ENCODE data around the gene SURF6. TPM values are rescaled to one million over a fixed set of nuclear protein-coding genes. Genes with fewer than 3 reads are reported as not detected.
A peak's percentile ranks its signal among the peaks of the same experiment; 100 is the strongest.

SURF6 gene
- polyA plus RNA-seq, 1 experiment = 6.2 TPM

DNA sequence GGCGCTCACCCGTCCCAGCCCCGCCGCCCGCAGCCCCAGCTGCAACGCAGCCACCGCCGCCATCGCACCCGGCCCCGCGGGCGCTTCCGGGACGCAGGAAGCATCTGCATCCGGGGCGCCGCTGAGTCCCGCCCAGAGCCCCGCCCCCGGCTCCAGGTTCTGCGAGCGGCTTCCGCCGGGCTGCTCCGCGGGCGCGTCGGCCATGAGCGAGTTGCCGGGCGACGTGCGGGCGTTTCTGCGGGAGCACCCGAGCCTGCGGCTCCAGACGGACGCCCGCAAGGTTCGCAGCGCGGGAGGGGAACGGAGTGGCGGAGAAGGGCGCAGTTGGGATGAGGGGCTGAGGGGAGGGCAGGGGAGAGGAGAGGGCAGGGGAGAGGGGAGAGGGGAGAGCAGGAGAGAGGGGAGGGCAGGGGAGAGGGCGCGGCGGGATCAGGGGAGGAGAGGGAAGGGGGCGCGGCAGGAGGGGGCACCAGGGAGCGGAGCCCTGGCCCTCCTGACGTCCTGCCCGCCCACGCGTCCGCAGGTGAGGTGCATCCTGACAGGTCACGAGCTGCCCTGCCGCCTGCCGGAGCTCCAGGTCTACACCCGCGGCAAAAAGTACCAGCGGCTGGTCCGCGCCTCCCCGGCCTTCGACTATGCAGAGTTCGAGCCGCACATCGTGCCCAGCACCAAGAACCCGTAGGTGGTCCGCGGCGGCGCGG lies 20.6 kb upstream of the SURF6 start, which contains the start of the genes SURF1 and SURF2:
TSS of gene SURF1 (minus strand) at position 97 of the 701 bp plus-strand sequence. CDS start at position 63, 34 bp downstream.
TSS of gene SURF2 (plus strand) at position 160 of the 701 bp plus-strand sequence. CDS start at position 203, 43 bp downstream.
- Histone ChIP-seq H3K4me3 (ENCODE audit: low read depth, low read length) (peak within 1 kb of the TSS; percentile 92), H3K9me3 (ENCODE audit: control insufficient read depth, insufficient read depth, low read length) (no peaks in the 10 kb centered on the region; the same call in 1 of the 2 replicates), H3K27ac (ENCODE audit: low read depth, low read length) (peak within 1 kb of the TSS; percentile 68), H3K27me3 (ENCODE audit: control insufficient read depth, insufficient read depth, low read length) (no peaks in the 10 kb centered on the region)
- ChIA-PET CTCF (interaction anchor here (1.1 to 2.2 kb wide), 2 partner anchors 14 to 130 kb away, joined by 3 to 7 read pairs; no protein-coding TSS in a partner anchor), POLR2A (interaction anchor here (1.0 to 2.3 kb wide), 3 partner anchors 9 to 18 kb away, joined by 3 to 19 read pairs (median 7); partner anchors contain the start of genes MED22 and RPL7A)
- TF ChIP-seq, protein P1, sequence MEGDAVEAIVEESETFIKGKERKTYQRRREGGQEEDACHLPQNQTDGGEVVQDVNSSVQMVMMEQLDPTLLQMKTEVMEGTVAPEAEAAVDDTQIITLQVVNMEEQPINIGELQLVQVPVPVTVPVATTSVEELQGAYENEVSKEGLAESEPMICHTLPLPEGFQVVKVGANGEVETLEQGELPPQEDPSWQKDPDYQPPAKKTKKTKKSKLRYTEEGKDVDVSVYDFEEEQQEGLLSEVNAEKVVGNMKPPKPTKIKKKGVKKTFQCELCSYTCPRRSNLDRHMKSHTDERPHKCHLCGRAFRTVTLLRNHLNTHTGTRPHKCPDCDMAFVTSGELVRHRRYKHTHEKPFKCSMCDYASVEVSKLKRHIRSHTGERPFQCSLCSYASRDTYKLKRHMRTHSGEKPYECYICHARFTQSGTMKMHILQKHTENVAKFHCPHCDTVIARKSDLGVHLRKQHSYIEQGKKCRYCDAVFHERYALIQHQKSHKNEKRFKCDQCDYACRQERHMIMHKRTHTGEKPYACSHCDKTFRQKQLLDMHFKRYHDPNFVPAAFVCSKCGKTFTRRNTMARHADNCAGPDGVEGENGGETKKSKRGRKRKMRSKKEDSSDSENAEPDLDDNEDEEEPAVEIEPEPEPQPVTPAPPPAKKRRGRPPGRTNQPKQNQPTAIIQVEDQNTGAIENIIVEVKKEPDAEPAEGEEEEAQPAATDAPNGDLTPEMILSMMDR (IDR thresholded peaks at IDR 0.05; ENCODE audit: low read depth, low read length) = no peak
- DNase-seq (ENCODE audit: low read depth, low spot score) = no peak

DNA sequence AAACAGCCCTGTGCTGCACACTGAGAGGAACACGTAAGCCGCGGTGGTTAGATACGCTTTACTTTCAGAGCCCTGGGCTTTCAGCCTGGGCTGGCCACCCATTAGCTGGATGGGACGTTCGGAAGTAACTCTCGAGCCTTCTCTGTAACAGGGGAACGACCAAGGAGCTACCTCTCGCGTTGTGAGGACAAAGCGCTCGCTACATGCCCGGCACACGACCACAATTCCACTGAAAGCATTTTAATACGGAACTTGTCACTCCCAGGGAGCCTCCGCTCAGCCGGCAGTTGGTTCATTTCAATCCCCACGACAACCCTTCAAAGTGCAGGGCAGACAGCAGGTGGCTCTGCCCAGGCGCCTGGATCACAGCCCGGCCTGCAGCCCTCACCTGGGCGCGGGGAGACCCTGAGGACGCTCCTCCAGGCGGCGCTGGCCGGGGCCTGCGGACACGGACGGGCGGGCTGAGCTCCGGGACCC lies 19.9 kb upstream of the SURF6 start:
- H3K9me3 ChIP-seq (ENCODE audit: control insufficient read depth, insufficient read depth, low read length) = no peaks in the 10 kb centered on the region; the same call in 1 of the 2 replicates
- CTCF ChIA-PET = interaction anchor here (0.6 to 2.2 kb wide), 2 partner anchors 46 to 131 kb away, joined by 3 to 7 read pairs; no protein-coding TSS in a partner anchor
- H3K27ac ChIP-seq (ENCODE audit: low read depth, low read length) = peak overlapping the region; percentile 68
- no peaks in the 10 kb centered on the region for H3K27me3 ChIP-seq (ENCODE audit: control insufficient read depth, insufficient read depth, low read length)
- TF ChIP-seq, protein P1 (IDR thresholded peaks at IDR 0.05; ENCODE audit: low read depth, low read length) = no peak; the same call in 1 of the 2 replicates
- H3K4me3 ChIP-seq (ENCODE audit: low read depth, low read length) = peak overlapping the region; percentile 92
- no peak for DNase-seq (ENCODE audit: low read depth, low spot score)
- POLR2A ChIA-PET = interaction anchor here (1.0 to 2.3 kb wide), 3 partner anchors 8 to 19 kb away, joined by 3 to 19 read pairs (median 7); partner anchors contain the start of genes MED22 and RPL7A

DNA sequence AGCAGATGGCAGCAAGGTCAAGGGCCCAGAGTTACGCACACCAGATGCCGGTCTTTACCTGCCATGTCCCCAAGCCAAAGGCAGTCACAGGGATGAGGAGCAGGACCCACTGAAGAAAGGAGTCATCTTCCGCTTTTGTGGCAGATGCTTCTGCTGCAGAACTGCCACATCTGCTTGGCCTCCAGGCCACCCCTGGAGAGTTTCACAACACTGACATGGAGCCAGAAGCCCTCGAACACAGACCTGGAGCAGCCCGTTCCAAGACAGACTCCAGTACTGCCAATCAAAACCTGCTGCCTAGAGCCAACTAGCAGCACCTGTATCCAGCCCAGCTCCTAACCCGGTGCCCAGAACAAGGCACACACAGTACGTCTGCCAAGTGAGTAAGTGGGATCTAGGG lies 18.8 kb upstream of the SURF6 start:
- Histone ChIP-seq H3K9me3 (ENCODE audit: control insufficient read depth, insufficient read depth, low read length) (no peaks in the 10 kb centered on the region; the same call in 1 of the 2 replicates), H3K4me3 (ENCODE audit: low read depth, low read length) (0 out of 2 replicates have a peak overlapping the region, but pooled peaks have one; percentile 2), H3K27me3 (ENCODE audit: control insufficient read depth, insufficient read depth, low read length) (no peaks in the 10 kb centered on the region), H3K27ac (ENCODE audit: low read depth, low read length) (no peak overlapping the region)
- TF ChIP-seq, protein P1 (IDR thresholded peaks at IDR 0.05; ENCODE audit: low read depth, low read length) = no peak
- DNase-seq (ENCODE audit: low read depth, low spot score) = no peak
- POLR2A ChIA-PET = no interaction called here
- CTCF ChIA-PET = no interaction called here

DNA sequence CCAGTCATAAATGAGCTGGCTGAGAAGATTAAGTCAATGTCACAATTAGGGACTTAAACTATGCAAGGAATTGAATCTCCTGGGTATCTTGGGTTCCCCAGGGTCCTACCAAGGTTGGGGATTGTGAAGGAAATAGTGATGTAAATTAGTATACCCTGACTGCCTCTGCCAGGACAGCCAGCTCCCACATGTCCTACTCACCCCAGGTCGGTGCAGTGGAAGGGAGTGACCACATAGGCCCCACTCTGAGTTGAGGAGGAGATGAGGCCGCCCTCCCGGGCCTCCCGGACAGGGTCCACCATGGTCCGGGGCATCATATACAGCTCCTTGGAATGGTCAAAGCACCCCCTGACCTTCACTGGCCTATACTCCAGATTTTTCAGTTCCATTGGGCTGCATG lies 17.6 kb upstream of the SURF6 start:
- Histone ChIP-seq H3K4me3 (ENCODE audit: low read depth, low read length) (no peak overlapping the region), H3K27me3 (ENCODE audit: control insufficient read depth, insufficient read depth, low read length) (no peaks in the 10 kb centered on the region), H3K27ac (ENCODE audit: low read depth, low read length) (no peak overlapping the region), H3K9me3 (ENCODE audit: control insufficient read depth, insufficient read depth, low read length) (peaks cover under 1% of the 10 kb centered on the region; the same call in 1 of the 2 replicates)
- no peak for DNase-seq (ENCODE audit: low read depth, low spot score)
- ChIA-PET POLR2A (interaction anchor here (1.1 kb wide), 1 partner anchor 15 kb away, joined by 3 read pairs; no protein-coding TSS in a partner anchor), CTCF (no interaction called here)
- TF ChIP-seq, protein P1 (IDR thresholded peaks at IDR 0.05; ENCODE audit: low read depth, low read length) = no peak

Data from AG04450 (cell line).